DND-41 (cell line): ENCODE results near the gene SFMBT2.

Experiments used
- EZH2 ChIP-seq: IDR thresholded peaks from 3 replicates; pipeline ENCODE4 v1.6.1; 2012; ENCODE audit warnings: borderline replicate concordance, low read depth, mild to moderate bottlenecking, moderate library complexity, low read length, inconsistent platforms; ENCODE audit not compliant: severe bottlenecking
- TF ChIP-seq, protein P1 (sequence below): IDR thresholded peaks from 2 replicates; pipeline ENCODE4 v1.5.1; 2012; ENCODE audit warnings: borderline replicate concordance, low read length, moderate library complexity, mild to moderate bottlenecking; ENCODE audit not compliant: poor library complexity, severe bottlenecking; ENCODE audit errors: extremely low read depth

DNA sequence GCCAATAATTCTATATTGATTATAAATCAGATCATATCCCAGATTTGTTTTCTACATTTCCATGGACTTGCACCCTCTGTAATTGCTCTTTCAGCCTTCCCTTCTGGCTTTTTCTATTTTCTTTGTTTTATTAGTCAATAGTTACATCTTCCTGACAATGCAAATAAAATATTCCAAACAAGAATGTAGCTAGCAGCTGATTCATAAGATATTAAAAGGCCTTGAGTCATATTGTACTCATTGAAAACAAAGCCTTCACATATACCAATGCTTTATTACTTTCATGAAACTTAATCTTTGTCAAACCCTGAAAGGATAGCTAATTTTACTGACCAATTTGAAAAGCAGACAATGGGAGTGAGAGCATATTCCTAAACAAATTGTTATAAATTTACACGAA lies 10.7 kb upstream of the SFMBT2 start:
- TF ChIP-seq, protein P1, sequence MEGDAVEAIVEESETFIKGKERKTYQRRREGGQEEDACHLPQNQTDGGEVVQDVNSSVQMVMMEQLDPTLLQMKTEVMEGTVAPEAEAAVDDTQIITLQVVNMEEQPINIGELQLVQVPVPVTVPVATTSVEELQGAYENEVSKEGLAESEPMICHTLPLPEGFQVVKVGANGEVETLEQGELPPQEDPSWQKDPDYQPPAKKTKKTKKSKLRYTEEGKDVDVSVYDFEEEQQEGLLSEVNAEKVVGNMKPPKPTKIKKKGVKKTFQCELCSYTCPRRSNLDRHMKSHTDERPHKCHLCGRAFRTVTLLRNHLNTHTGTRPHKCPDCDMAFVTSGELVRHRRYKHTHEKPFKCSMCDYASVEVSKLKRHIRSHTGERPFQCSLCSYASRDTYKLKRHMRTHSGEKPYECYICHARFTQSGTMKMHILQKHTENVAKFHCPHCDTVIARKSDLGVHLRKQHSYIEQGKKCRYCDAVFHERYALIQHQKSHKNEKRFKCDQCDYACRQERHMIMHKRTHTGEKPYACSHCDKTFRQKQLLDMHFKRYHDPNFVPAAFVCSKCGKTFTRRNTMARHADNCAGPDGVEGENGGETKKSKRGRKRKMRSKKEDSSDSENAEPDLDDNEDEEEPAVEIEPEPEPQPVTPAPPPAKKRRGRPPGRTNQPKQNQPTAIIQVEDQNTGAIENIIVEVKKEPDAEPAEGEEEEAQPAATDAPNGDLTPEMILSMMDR, result no peak
- TF ChIP-seq EZH2, result no peak
